Prostate gland (tissue), 2 donors: ENCODE measurements around the gene MLIP. TPM values are rescaled to one million over a fixed set of nuclear protein-coding genes. Genes with fewer than 3 reads are reported as not detected.

Experiments used
- DNase-seq: peaks from one replicate; pipeline ENCODE4 v3.0.0-alpha.2; 2019; ENCODE audit warnings: low spot score
- H3K27ac ChIP-seq, 2 donors: fragments of 200-600 bp; sonication (generic); 2 replicates each; pipeline ENCODE4 v1.5.1; 2017 to 2019
- H3K27me3 ChIP-seq: fragments of 200-600 bp; sonication (generic); replicated peaks from 2 replicates; pipeline ENCODE4 v1.5.1; 2019; ENCODE audit not compliant: insufficient read depth
- H3K36me3 ChIP-seq, 2 donors: fragments of 200-600 bp; sonication (generic); 1 replicate in 1 of 2; 2 replicates in 1 of 2; pipeline versions ENCODE4 v1.5.1 to v1.8.1; 2017 to 2019
- H3K4me1 ChIP-seq: fragments of 200-600 bp; sonication (generic); replicated peaks from 2 replicates; pipeline ENCODE4 v1.5.1; 2019
- H3K4me3 ChIP-seq, 2 donors: fragments of 200-600 bp; sonication (generic); 2 replicates each; pipeline ENCODE4 v1.5.1; 2017 to 2019
- H3K9me3 ChIP-seq: fragments of 200-600 bp; sonication (generic); 2 replicates; pipeline ENCODE4 v1.5.1; 2017
- POLR2A ChIP-seq: fragments of 450-650 bp; IDR thresholded peaks from one replicate; pipeline ENCODE4 v1.6.1; 2016; ENCODE audit warnings: antibody characterized with exemption, mild to moderate bottlenecking
- POLR2AphosphoS5 ChIP-seq: sonication (generic); formaldehyde crosslinking; IDR thresholded peaks from one replicate; pipeline ENCODE4 v1.6.1; 2017; ENCODE audit warnings: antibody characterized with exemption
- WGBS: methylation state at CpG from one replicate; pipeline ENCODE4 v1.1.5; 2018; 5-methylcytosine and 5-hydroxymethylcytosine counted together
- intact Hi-C: fragments of 100-400 bp; cut with DNase I; formaldehyde crosslinking; loops from one replicate; pipeline ENCODE4 v1.14.2; 2022
- total RNA-seq, 2 donors: library from RNA; depleted of rRNA; stranded (reverse); fragments of >200 nt; gene quantifications; one replicate each; pipeline ENCODE4 v1.1.0, GENCODE V29; 2016
- TF ChIP-seq, protein P1 (sequence below), 4 experiments: fragments of 200-600 bp in 2 of 4; fragments of 450-650 bp in 2 of 4; sonication (generic) in 2 of 4; IDR thresholded peaks; 1 replicate in 3 of 4; 2 replicates in 1 of 4; pipeline ENCODE4 v1.5.1; 2016 to 2019; ENCODE audit warnings: antibody characterized with exemption in 4 of 4, mild to moderate bottlenecking in 2 of 4, moderate library complexity in 2 of 4

Gene MLIP
- total RNA-seq, 2 donors from 2014 or later: 0.55 to 1.9 TPM

DNA sequence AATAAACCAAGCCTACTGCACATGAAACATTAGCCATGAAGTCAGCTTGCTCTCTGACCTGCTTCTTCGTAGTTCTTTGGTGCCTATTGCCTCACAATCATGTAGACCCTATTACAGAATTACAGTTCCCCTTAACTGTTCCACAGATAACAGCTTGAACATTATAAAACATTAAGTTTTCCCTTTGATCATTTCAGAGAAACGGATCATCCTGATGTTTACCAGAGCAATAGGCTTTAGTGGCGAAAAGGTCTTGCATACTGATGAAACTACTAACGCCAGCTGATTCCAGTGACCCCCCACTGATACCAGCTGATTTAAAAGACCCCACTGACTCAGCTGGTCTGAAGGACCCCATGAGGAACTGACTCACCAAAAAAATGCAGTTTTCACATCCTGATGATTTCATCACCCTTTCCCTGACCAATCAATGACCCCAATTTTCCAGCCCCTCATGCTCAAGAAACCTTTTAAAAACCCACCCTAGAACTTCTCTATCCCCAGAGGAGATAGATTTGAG lies 39.4 kb upstream of the MLIP start:
- intact Hi-C loops: no loop called here
- Histone ChIP-seq H3K36me3 (no peaks in the 10 kb centered on the region), H3K9me3 (no peaks in the 10 kb centered on the region), H3K4me1 (no peaks in the 10 kb centered on the region), H3K27ac (no peak overlapping the region), H3K27me3 (no peaks in the 10 kb centered on the region), H3K4me3 (no peak overlapping the region)
- 83% methylated on average over 4 of the region's 4 CpGs for WGBS
- DNase-seq: no peak
- TF ChIP-seq, protein P1, sequence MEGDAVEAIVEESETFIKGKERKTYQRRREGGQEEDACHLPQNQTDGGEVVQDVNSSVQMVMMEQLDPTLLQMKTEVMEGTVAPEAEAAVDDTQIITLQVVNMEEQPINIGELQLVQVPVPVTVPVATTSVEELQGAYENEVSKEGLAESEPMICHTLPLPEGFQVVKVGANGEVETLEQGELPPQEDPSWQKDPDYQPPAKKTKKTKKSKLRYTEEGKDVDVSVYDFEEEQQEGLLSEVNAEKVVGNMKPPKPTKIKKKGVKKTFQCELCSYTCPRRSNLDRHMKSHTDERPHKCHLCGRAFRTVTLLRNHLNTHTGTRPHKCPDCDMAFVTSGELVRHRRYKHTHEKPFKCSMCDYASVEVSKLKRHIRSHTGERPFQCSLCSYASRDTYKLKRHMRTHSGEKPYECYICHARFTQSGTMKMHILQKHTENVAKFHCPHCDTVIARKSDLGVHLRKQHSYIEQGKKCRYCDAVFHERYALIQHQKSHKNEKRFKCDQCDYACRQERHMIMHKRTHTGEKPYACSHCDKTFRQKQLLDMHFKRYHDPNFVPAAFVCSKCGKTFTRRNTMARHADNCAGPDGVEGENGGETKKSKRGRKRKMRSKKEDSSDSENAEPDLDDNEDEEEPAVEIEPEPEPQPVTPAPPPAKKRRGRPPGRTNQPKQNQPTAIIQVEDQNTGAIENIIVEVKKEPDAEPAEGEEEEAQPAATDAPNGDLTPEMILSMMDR (IDR thresholded peaks at IDR 0.05): no peak
- TF ChIP-seq POLR2A: no peak
- TF ChIP-seq POLR2AphosphoS5: no peak

DNA sequence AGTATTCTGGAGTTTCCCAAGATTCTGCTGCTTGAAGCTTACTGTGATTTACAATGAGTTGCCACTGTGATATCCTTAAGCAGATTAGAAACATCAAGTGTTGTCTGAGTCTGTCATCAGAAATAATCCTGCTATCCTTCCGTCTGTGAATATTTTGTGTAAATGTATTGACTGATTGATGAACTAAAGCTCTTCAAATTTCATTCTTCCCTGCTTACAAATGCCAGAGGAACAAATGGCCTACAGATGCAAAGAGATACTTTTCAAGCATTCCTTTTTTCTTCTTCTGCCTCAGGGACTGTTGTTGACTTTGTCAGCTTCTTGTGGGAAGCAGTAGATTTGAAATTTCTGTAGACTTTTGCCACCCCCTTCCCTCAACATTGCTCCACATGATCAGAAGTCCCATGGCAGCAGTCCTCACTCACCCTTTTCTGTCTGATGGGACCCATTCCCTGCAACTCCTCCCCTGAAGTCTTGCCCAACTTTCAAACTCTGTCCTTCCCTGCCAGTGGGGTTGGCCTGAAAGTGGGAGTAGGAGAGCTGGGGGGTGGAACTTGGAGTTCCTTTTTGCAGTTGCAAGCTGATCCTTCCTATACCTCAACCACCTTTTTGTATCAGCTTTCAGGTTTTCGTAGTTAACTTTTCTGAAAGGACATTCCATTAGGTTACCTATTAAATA lies 38.5 kb upstream of the MLIP start:
- intact Hi-C loops: no loop called here
- no peak overlapping the region for H3K4me3 ChIP-seq
- TF ChIP-seq POLR2AphosphoS5 (no peak), POLR2A (no peak)
- TF ChIP-seq, protein P1 (IDR thresholded peaks at IDR 0.05): no peak
- no peaks in the 10 kb centered on the region for H3K9me3 ChIP-seq
- no peak overlapping the region for H3K27ac ChIP-seq
- H3K27me3 ChIP-seq: no peaks in the 10 kb centered on the region
- no peaks in the 10 kb centered on the region for H3K36me3 ChIP-seq
- WGBS: 91% methylated on average over 2 of the region's 2 CpGs
- H3K4me1 ChIP-seq: no peaks in the 10 kb centered on the region
- no peak for DNase-seq

DNA sequence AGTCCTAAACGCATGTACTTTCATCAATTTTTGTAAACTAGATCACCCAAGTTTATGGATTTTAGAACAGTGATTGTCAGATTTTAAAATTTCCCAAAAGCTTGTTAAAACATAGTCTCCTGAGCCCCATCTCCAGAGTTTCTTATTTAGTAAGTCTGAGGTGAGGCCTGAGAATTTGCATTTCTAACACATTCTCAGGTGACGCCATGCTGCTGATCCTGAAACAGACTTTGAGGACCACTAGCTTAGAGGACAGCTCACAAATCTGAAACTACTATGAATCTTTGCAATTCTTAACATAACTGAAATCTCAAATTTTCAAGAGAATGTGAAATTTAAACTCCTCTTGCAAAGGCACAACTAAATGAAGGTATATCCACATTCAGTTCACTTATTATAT lies 37.8 kb upstream of the MLIP start:
- Histone ChIP-seq H3K36me3 (no peaks in the 10 kb centered on the region), H3K4me3 (no peak overlapping the region), H3K27me3 (no peaks in the 10 kb centered on the region), H3K27ac (no peak overlapping the region), H3K4me1 (no peaks in the 10 kb centered on the region), H3K9me3 (no peaks in the 10 kb centered on the region)
- intact Hi-C loops: no loop called here
- DNase-seq: no peak
- 95% methylated on average over 2 of the region's 2 CpGs for WGBS
- no peak for TF ChIP-seq POLR2AphosphoS5
- TF ChIP-seq, protein P1 (IDR thresholded peaks at IDR 0.05): no peak
- no peak for TF ChIP-seq POLR2A

DNA sequence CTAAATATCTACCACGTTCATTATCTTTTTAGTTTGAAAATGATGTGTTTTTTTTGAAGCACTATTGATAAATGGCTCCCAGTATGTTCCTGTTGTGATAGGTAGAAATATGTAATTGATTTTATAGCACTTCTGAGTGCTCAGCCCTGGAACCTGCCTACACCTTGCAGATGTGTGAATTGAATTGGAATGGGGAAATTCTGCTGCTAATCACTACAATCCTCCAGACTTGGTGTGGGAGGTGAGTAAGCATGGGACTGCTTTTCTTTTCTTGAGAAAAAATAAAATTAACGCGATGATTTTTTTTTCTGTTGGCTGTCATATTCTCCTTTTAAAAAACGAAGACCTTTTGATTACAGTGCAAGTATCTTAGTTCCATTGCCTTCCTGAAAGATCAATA lies 37.1 kb upstream of the MLIP start:
- Histone ChIP-seq H3K9me3 (no peaks in the 10 kb centered on the region), H3K36me3 (no peaks in the 10 kb centered on the region), H3K27ac (no peak overlapping the region), H3K27me3 (no peaks in the 10 kb centered on the region), H3K4me3 (no peak overlapping the region), H3K4me1 (no peaks in the 10 kb centered on the region)
- WGBS: 88% methylated on average over 4 of the region's 4 CpGs
- intact Hi-C loops: no loop called here
- no peak for DNase-seq
- TF ChIP-seq POLR2AphosphoS5: no peak
- TF ChIP-seq, protein P1 (IDR thresholded peaks at IDR 0.05): no peak
- no peak for TF ChIP-seq POLR2A

DNA sequence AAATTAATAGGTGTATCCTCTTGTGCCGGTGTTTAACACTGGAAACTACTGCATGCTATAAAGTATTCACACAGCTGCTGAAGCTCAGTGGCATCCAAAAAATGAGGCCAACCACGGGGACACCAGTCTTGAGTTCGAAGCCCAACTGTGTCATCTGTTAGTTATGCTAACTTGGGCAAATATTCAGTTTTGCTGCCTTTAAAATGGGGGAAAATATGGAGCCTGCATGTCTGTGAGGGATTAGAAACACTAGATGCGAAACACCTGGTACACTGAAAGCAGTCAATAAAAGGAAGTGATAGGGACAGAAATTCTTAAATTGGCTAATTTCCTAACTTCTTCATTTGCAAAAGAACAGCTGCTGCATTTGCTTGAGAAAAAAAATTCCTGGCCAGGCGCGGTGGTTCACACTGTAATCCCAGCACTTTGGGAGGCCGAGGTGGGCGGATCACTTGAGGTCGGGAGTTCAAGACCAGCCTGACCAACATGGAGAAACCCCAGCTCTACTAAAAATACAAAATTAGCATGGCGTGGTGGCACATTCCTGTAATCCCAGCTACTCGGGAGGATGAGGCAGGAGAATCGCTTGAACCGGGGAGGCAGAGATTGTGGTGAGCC lies 36.6 kb upstream of the MLIP start:
- Histone ChIP-seq H3K27me3 (no peaks in the 10 kb centered on the region), H3K4me3 (no peak overlapping the region), H3K9me3 (no peaks in the 10 kb centered on the region), H3K27ac (no peak overlapping the region), H3K4me1 (no peaks in the 10 kb centered on the region), H3K36me3 (no peaks in the 10 kb centered on the region)
- DNase-seq: no peak
- intact Hi-C loops: no loop called here
- no peak for TF ChIP-seq POLR2A
- TF ChIP-seq POLR2AphosphoS5: no peak
- TF ChIP-seq, protein P1 (IDR thresholded peaks at IDR 0.05): no peak
- 80% methylated on average over 13 of the region's 13 CpGs for WGBS
